Head of caudate nucleus (tissue), 42 donors: ENCODE results near the gene TADA2B.

Experiments
- DNase-seq, 42 donors: peaks; one replicate each; pipeline versions ENCODE4 v3.0.0 to v3.0.0-alpha.2; 2020 to 2021; ENCODE audit warnings: mixed read lengths in 7 of 42
- intact Hi-C: fragments of 100-400 bp; cut with DNase I; formaldehyde crosslinking; loops from one replicate; pipeline ENCODE4 v1.15.0; 2022

Gene TADA2B

DNA sequence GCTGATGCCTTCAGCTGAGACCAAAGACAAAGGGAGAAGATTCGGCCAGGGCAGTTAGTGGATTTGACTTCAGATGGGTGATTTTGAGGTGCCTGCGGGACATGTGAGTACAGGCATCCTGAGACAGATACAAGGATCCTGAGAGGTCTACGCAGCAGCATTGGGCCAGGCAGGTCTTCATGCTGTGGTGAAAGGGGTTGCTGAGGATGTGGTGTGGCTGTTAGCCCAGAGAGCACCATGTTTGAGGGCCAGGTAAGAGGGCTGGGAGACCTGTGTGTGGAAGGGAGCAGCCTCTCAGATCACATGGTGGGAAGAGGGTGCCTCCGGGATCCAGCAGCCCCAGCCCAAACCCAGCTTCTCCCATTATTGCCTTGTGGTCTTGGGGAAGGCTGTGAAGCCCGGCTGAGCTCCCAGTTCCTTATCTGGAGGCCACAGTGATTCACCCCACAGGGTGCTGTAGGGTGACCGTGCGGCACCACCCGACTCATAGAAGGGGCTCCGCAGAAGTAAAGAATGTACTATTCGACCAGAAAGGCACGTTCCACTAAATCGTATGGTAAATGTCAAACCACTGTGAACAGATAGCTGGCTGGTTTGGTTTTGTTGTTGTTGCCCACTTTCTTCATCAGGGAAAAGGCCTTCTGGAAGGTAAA lies 27.7 kb upstream of the TADA2B start:
- intact Hi-C loops: no loop called here
- no peak for DNase-seq

DNA sequence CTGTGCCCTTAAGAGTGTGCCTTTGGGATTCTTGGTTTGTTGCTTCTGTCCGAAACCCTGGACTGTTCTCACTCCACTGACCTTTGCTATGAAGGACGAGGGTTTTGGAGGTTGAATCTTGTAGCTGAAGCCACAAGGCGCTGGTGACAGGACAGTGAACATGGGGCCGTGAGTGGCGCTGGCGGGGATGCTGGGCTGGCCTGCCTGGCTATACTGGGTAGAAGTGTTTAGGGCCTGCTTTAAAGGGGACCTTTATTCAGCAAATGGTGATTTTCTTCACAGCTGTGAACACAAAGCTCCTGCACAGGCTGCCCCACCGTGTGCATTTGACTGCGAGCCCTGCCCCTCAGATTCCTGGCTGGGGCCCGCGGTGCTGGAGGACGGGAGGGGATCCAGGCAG lies 27.1 kb upstream of the TADA2B start:
- intact Hi-C loops: no loop called here

DNA sequence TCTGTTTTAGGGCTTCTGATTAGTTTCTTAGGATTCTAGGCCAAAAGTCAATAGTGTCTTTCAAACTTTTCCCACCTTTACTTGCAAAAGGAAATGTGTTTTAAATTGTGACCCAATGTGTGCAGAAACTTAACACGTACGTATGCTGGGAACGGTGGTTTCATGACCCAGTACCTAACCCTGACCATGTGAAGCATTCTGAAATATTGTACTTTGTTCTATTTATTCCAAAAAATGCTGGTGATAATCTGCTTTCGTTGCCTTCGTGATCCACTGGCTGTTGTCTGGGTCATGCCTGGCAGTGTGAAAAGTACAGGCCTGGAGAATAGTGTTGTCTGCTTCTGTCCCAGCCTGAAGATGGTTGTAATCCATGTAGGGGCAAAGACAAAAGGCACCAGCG lies 26.7 kb upstream of the TADA2B start:
- no peak for DNase-seq
- intact Hi-C loops: no loop called here

More for the DNA sequence above, 27.1 kb upstream of the TADA2B start:
- no peak for DNase-seq

DNA sequence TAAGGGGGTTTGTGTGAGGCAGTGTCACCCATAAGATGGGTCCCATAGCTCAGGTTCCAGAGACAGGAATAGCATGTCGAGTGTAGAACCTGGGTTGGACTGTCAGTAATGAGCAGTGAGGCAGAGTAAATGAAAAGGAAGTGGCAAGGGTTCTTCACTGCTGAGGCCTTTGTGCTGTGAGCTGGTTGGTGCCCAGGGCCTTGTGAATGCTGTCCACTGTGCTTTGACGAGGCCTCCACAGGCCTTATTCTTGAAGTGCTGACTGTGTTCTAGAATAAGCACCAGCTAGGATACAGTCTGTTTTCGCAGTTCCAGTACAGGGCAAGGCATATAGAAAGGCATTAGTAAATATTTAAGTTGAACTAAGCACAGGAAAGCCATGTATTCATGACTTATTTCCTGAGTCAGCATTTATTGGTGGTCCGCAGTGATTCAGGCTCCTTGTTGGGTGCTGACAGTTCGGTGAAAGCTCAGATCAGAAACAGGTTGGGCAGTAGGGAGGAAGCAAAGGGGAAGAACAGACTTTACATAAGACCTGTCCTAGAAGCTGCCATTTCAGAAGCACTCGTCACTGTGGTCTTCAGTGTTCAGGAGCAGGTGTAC lies 25.6 kb upstream of the TADA2B start:
- intact Hi-C loops: no loop called here
- DNase-seq: peak in 19 of 42 donors; percentile 26 to 63 (median 32)

DNA sequence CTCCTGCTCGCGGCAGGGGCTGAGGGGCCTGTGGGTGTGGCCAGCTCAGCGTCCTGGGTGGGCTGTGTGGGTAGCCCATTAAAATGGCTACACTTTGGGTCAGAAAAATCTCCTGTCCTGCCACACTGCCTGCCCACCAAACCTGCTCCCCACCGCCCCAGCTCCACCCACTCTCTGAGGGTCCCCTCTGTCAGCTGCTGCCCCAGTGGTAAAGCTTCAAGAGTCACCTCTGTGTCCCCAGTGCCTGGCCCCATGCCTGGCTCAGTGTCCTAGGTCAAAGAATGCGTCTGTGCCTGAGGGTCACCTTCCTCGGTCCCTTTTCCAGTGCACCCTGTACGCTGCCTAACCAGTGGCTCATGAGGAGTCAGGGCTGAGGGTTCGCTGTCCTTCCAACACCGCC lies 24.9 kb upstream of the TADA2B start:
- intact Hi-C loops: no loop called here
- no peak for DNase-seq

DNA sequence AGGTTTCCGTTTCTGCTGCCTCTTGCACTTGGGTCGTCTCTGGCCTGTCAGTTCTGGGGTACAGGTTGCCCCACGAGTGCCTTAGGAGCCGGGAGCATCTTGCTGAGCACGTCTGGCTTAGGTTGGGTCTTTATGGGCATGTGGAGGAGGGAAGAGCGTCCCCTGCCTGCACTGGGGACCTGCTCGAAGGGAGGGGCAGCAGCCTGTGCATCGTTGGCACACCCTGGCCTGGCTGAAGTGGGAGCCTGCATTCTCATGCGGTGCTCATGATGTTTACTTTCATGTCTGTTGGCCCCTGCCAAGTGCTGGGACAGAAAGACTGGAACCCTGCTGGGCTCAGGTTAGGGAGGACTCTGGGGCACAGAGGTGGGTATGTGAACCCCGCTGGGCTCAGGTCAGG lies 23.8 kb upstream of the TADA2B start:
- no peak for DNase-seq
- intact Hi-C loops: no loop called here

DNA sequence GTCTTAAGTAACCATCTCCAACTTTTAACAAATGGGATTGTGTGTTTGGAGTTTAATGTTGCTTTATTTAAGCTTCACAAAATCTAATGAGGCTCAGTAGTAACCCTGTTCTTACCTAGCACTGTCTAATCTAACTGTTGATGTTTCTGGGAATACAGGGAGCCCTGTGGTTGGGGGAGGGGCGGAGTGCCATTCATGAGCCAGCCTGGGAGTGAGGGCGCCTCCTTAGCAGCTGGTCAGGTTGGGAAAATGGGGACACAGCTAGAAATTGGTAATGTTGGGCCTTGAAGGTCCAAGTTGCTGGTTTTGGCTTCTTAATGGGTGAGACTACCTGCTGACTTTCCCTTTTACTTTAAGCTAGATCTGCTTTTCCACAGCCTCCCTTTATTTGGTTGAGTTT lies 22.9 kb upstream of the TADA2B start:
- intact Hi-C loops: no loop called here

DNA sequence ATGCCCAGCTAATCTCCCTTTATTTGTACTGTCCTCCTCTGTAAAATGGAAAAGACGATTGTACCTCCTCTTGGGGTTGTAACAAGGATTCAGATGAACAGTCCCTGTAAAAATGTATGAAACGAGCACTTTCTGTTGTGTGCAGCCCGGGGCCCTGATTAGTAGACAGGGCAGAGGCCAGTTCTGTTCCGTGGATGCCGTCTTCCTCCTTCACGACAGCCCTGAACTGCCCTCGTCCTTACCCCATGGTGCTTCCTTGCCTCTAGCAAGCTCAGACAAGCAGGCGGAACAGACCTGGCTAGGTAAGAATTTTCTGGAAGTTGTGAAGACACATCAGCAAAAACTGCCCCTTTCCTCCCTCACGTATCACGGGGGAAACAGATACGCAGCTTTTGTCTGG lies 22.3 kb upstream of the TADA2B start:
- DNase-seq: no peak
- intact Hi-C loops: no loop called here

More for the DNA sequence above, 22.9 kb upstream of the TADA2B start:
- no peak for DNase-seq

DNA sequence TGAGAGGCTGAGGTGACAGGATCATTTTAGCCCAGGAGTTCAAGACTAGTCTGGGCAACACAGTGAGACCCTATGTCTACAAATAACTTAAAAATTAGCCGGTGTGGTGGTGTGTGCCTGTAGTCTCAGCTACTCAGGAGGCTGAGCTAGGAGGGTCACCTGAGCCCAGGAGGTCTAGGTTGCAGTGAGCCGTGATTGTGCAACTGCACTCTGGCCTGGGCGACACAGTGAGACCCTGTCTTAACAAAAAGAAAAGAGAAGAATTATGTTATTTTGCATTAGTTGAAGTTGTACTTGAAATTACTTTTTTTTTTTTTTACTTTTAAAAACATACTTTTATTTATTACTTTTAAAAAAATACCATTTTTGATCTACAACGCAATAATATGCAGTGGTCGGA lies 21.8 kb upstream of the TADA2B start:
- intact Hi-C loops: no loop called here
- DNase-seq: no peak

DNA sequence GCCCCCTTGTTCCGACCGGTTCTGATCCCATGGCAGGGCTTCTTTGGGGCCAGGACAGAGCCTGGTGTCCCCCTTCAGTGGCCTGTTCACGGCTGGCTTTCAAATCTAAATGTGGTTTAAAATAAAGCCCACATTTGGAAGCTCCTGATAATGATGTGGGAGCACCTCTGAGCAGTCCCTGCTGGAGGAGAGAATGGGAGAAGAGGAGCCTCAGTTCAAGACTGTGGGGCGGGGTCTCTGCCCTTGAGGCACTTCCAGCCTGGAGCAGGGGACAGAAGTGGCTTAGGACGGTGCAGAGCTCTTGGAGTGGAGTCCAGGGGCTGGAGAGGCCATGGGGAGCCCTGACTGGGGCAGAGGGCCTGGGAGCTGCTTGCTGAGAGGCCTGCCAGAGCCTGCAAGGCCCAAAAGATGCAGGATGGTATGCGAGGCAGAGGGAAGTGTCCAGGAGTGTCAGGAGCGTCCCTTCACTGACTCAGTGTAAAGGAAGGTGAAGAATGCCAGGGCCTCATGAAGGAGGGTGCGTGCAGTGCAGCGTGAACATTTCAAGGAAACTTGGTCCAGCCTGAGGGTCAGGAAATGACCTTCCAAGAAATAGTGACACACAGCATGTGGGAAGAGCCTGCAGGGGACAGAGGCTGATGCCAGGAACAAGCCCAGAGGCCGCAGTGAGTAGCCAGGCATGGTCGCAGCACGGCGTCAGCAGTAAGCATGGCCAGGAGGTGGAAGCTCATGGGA lies 21.1 kb upstream of the TADA2B start:
- intact Hi-C loops: no loop called here
- no peak for DNase-seq

DNA sequence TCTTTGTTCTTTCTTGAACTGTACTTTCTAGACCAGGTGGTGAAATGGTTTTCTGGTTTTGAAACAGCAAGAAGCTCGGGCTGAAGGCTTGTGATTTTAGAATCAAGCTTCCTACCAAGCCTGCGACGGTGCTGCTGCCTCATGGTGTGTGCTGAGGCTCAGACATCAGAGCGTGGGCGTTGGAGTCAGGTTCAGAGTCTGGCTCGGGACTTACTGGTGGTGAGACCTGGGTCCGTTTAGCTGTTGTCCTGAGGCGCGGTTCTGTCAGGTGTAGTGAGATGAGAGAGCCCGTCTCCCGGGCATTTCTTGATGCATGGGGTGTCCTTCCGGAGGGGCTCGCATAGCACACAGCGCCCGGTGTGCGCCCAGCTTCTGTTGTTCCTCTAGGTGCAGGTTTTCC lies 19.7 kb upstream of the TADA2B start:
- peak in 10 of 42 donors; percentile 25 to 63 (median 38) for DNase-seq
- intact Hi-C loops: no loop called here

DNA sequence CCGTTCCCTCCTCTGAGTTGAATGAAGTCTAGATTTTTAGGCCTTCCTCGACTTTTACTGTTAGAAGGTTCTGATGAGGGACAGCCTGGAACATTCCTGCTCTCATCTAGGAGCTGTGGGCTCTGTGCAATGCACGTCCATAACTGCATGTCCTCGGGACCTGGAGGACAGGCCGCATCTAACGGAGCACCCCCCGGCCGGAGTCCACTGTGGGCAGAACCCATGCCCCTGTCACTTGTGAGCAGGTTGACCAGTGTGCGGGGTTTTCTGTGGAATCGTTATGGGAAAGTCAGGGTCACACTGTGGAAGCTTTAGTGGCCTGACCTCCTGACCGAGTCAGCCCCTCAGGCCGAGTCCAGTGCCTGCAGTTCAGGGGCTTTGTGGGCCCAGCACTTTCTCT lies 19.3 kb upstream of the TADA2B start:
- DNase-seq: no peak
- intact Hi-C loops: no loop called here

DNA sequence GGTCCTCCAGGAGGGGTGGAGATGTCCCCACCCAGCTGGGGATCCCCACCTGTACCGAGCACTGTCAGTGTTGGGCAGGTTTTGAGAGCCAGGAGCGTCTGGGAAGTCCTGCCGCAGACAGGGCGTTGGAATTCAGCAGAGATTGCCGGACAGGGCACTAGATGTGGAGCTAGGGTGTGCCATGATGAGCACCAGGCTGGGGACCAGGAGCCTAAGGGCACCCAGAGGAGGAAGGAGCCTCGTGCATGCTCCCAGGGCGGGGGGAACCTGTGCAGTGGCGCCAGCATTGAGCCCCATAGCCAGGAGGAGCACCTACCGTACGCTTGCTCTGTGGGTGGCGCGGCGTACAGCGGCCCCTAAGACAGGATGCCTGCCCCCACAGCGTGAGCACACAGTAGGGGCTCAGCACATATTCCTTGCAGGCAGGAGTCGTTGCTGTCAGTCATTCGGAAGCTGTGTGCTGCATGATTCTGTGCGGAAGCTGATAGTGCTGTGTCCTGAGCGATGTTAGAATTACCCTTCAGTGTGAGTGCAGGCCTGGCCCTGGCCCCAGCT lies 18.8 kb upstream of the TADA2B start:
- intact Hi-C loops: no loop called here
- DNase-seq: no peak

DNA sequence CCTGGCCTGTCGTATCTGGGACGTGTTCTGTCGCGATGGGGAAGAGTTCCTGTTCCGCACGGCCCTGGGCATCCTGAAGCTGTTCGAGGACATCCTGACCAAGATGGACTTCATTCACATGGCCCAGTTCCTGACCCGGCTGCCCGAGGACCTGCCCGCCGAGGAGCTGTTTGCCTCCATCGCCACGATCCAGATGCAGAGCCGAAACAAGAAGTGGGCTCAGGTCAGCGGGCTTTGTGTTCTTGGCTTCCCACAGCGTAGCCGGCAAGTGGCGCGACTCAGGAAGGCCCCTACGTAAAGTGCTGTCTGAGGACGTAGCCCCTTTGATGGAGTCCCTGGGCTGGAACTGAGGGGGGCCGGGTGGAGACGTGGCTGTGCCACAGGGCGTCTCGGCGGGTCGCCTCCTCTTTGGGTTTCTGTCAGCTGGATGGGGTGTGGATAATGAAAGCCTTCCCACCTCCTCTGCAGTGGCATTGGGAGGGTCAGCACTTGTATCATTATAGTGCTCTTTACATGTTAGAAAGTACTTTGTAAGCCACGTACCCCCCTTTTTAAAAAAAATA lies 18.1 kb upstream of the TADA2B start:
- DNase-seq: no peak
- intact Hi-C loops: no loop called here

DNA sequence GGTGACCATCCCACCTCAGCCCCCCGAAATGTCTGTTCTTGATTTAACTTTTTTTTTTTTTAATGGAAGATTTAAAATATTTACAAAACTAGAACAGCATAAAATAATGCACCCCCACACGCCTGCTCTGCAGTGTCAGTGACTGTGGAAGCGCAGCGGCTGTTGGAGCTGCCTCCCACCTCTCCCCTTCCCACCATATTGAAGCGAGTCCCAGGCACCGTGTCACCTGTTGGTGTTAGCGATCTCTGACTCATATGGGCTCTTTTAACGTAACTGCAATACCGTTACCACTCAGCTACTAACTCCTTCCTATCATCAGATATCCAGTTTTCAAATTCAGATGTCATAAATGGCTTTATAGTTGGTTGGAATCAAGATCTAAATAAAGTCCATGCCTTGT lies 17.1 kb upstream of the TADA2B start:
- peak in 39 of 42 donors; percentile 26 to 89 (median 60) for DNase-seq
- intact Hi-C loops: no loop called here

DNA sequence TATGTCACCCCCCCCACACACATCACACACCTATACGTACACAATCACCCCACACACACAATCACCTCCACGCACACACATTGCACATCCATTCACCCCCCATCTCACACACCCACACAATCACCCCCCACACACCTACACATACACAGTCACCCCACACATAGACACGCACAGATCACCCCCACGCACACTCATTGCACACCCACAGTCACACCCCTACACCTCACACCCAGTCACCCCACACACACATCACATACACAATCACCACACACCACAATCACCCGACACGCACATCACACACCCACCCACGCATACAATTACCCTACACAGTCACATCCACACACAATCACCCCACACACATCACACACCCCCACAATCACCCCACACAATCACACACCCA lies 15.9 kb upstream of the TADA2B start:
- no peak for DNase-seq
- intact Hi-C loops: no loop called here

DNA sequence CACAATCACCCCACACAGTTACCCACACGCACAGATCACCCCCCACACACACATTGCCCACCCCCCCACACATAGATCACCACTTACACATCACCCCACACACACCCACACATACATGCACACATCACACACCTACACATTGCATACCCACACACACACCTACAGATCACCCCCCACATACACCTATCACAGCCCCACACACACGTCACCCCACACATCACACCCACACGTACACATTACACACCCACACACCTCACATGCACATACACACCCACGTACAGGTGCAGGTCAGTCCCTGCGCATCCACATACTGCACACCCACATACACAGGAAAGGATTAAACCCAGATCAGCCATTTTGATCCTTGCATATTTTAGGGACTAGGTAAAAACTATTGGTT lies 15.3 kb upstream of the TADA2B start:
- intact Hi-C loops: no loop called here
- no peak for DNase-seq

DNA sequence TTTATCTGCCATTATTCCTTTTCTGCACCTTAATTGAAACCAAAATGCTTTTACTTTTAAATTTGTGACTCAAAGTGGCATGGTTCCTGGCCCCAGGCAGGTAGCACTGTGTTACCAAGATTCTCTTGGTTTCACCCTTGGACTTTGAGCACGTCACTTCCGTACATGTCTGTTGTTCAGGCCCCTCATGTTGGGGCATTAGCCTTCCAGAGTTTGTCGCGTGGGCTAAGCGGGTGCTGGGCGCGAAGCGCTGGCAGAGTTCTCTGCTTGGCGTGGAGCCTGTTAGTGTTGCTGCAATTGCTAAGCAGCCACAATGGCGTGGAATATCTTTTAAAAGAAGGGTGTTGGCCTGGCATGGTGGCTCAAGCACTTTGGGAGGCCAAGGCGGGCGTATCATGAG lies 14.0 kb upstream of the TADA2B start:
- peak in 1 of 42 donors; percentile 33 for DNase-seq
- intact Hi-C loops: no loop called here

DNA sequence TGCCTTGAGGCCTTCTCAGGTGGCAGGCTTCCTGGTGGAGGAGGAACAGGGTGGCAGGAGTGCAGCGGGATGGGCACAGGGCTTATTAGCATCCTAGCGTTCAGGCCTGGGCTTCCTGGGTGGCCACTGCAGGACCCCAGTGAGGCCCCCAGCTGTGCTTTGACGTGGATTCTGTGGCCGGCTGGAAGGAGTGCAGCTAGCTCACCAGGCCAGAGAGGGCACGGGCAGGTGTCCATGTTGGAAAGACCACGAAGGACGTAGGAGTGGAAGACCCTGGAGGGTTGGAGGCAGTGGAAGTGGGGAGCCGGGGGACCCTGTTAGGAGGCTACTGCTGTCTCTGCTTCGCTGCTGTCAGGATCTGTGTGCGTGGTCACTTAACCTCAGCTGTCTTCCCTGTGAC lies 13.3 kb upstream of the TADA2B start:
- DNase-seq: no peak

DNA sequence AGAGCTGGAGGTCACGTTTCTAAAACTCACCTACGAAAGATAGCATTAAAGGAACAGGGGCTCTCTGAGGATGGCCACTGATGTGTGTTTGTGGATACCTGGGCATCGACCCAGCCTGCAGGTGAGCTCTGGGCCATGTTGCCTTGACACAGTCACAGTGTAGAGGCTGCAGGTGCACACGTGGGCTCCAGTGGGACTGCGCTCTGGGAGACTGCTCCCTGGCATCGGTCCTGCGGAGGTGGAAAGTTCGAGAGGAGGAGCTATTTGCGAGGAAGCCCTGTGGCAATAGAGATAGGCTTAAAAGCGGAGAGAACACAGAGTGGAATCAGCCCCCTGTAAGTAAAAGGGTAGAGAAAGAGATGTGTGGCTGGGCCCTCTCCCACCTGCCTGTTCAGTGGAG lies 12.3 kb upstream of the TADA2B start:
- intact Hi-C loops: no loop called here
- DNase-seq: no peak

More for the DNA sequence above, 13.3 kb upstream of the TADA2B start:
- intact Hi-C loops: no loop called here
